Esophagus muscularis mucosa (tissue), 4 donors: ENCODE measurements around the gene FAM168B. TPM values are rescaled to one million over a fixed set of nuclear protein-coding genes. Genes with fewer than 3 reads are reported as not detected.

Source experiments
- DNase-seq: peaks from one replicate; pipeline ENCODE4 v3.0.0-alpha.2; 2017; ENCODE audit errors: extremely low spot score
- H3K27ac ChIP-seq, 4 donors: fragments of 200-600 bp; sonication (generic); replicated peaks in 1 of 4; 1 replicate in 3 of 4; 2 replicates in 1 of 4; pipeline ENCODE4 v1.5.1; 2016 to 2019; ENCODE audit warnings: mild to moderate bottlenecking in 1 of 4
- H3K27me3 ChIP-seq, 4 donors: fragments of 200-600 bp; sonication (generic); one replicate each; pipeline versions ENCODE4 v1.5.1 to v1.6.0; 2016 to 2019
- H3K36me3 ChIP-seq, 4 donors: fragments of 200-600 bp; sonication (generic); one replicate each; pipeline ENCODE4 v1.5.1; 2016 to 2019
- H3K4me1 ChIP-seq, 4 donors: fragments of 200-600 bp; sonication (generic); one replicate each; pipeline ENCODE4 v1.5.1; 2016 to 2019
- H3K4me3 ChIP-seq, 4 donors: fragments of 200-600 bp; sonication (generic); 1 replicate in 2 of 4; 2 replicates in 2 of 4; pipeline ENCODE4 v1.5.1; 2016 to 2019; ENCODE audit warnings: mild to moderate bottlenecking in 4 of 4, moderate library complexity in 1 of 4
- H3K9me3 ChIP-seq, 4 donors: fragments of 200-600 bp; sonication (generic); 1 replicate in 3 of 4; 2 replicates in 1 of 4; pipeline ENCODE4 v1.5.1; 2016 to 2019
- CTCF ChIP-seq, 3 experiments: fragments of 200-600 bp in 2 of 3; fragments of 450-650 bp in 1 of 3; sonication (generic) in 2 of 3; IDR thresholded peaks; one replicate each; pipeline ENCODE4 v1.5.1; 2017 to 2019; ENCODE audit warnings: antibody characterized with exemption in 3 of 3, mild to moderate bottlenecking in 2 of 3, moderate library complexity in 1 of 3
- EP300 ChIP-seq: sonication (generic); formaldehyde crosslinking; IDR thresholded peaks from one replicate; pipeline ENCODE4 v1.6.1; 2017; ENCODE audit warnings: antibody characterized with exemption
- POLR2A ChIP-seq: fragments of 450-650 bp; IDR thresholded peaks from one replicate; pipeline ENCODE4 v1.6.1; 2017; ENCODE audit warnings: antibody characterized with exemption, moderate library complexity, mild to moderate bottlenecking, low read depth
- POLR2AphosphoS5 ChIP-seq, 2 donors: sonication (generic); formaldehyde crosslinking; IDR thresholded peaks; one replicate each; pipeline ENCODE4 v1.6.1; 2017; ENCODE audit warnings: antibody characterized with exemption in 2 of 2
- WGBS: methylation state at CpG from one replicate; pipeline ENCODE4 v1.1.5; 2018; 5-methylcytosine and 5-hydroxymethylcytosine counted together
- intact Hi-C: fragments of 100-400 bp; cut with DNase I; formaldehyde crosslinking; loops from one replicate; pipeline ENCODE4 v1.15.1; 2023
- total RNA-seq, 4 donors: library from RNA; depleted of rRNA; stranded (reverse); fragments of >200 nt; gene quantifications; one replicate each; pipeline versions ENCODE4 v1.1.0 to v1.2.1, GENCODE V29; 2016

FAM168B gene
- total RNA-seq, 4 donors from 2014 or later = 155 to 193 (median 182) TPM

DNA sequence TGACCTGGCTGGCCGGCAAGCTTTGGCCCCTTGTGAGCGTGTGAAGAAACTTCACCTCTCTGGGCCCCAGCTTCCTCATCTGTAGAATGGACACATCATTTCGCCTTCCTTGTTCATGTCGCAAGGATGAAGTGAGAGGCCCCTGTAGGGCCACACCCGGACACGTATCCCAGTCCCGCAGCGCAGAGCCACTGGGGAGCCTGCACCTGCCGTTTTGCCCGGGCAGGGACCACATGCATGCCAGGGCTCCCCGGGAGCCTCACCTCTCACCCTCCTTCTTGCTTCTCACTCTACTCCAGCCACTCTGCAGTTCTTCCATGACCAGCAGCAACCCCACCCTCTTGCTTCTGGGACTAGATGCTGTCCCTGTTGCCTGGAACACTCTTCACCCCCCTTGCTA, 77.5 kb downstream of the FAM168B start:
- Histone ChIP-seq H3K9me3 (no peaks in the 10 kb centered on the region), H3K36me3 (no peaks in the 10 kb centered on the region), H3K4me1 (peaks cover 0 to 10% (median 9%) of the 10 kb centered on the region in 4 donors), H3K27me3 (peaks cover 0 to 18% (median 2%) of the 10 kb centered on the region in 4 donors), H3K27ac (no peak overlapping the region), H3K4me3 (no peak overlapping the region)
- TF ChIP-seq POLR2AphosphoS5 (IDR thresholded peaks at IDR 0.05) = no peak
- TF ChIP-seq CTCF (IDR thresholded peaks at IDR 0.05) = no peak
- no peak for TF ChIP-seq EP300
- no peak for TF ChIP-seq POLR2A
- DNase-seq = peak; percentile 47
- 86% methylated on average over 11 of the region's 11 CpGs for WGBS
- intact Hi-C loops = no loop called here

- DNase-seq = no peak
- Histone ChIP-seq H3K9me3 (no peaks in the 10 kb centered on the region), H3K27me3 (peaks cover 0 to 18% (median 2%) of the 10 kb centered on the region in 4 donors), H3K27ac (no peak overlapping the region), H3K36me3 (no peaks in the 10 kb centered on the region), H3K4me1 (peaks cover 0 to 10% (median 9%) of the 10 kb centered on the region in 4 donors), H3K4me3 (no peak overlapping the region)
- intact Hi-C loops = no loop called here
- TF ChIP-seq POLR2A (no peak), EP300 (no peak), POLR2AphosphoS5 (IDR thresholded peaks at IDR 0.05) (no peak), CTCF (IDR thresholded peaks at IDR 0.05) (no peak)
Measured at GRCh38 chr2:131014141-131014540, 79.1 kb downstream of the FAM168B start.

GRCh38 chr2:131011486-131011885, 81.8 kb downstream of the FAM168B start:
- H3K9me3 ChIP-seq = no peaks in the 10 kb centered on the region
- TF ChIP-seq CTCF (IDR thresholded peaks at IDR 0.05) (no peak), EP300 (no peak), POLR2A (no peak), POLR2AphosphoS5 (IDR thresholded peaks at IDR 0.05) (no peak)
- no peak for DNase-seq
- H3K4me3 ChIP-seq = no peak overlapping the region
- H3K27ac ChIP-seq = no peak overlapping the region
- intact Hi-C loops = no loop called here
- 68% methylated on average over 7 of the region's 7 CpGs for WGBS
- H3K4me1 ChIP-seq = no peaks in the 10 kb centered on the region
- no peaks in the 10 kb centered on the region for H3K36me3 ChIP-seq
- H3K27me3 ChIP-seq = peaks cover 0 to 18% (median 2%) of the 10 kb centered on the region in 4 donors

- DNase-seq = peak; percentile 57
- Histone ChIP-seq H3K27ac (no peak overlapping the region), H3K9me3 (no peaks in the 10 kb centered on the region), H3K4me1 (no peaks in the 10 kb centered on the region), H3K4me3 (no peak overlapping the region), H3K27me3 (peaks cover 0 to 21% (median 2%) of the 10 kb centered on the region in 4 donors), H3K36me3 (no peaks in the 10 kb centered on the region)
- WGBS = 76% methylated on average over 4 of the region's 4 CpGs
- no peak for TF ChIP-seq CTCF (IDR thresholded peaks at IDR 0.05)
- no peak for TF ChIP-seq POLR2AphosphoS5 (IDR thresholded peaks at IDR 0.05)
- TF ChIP-seq POLR2A = no peak
- TF ChIP-seq EP300 = no peak
- intact Hi-C loops = no loop called here
Measured at GRCh38 chr2:131010566-131010965, 82.7 kb downstream of the FAM168B start.
